ENCODE data around the gene ANKLE2. TPM values are rescaled to one million over a fixed set of nuclear protein-coding genes. Genes with fewer than 3 reads are reported as not detected.
A peak's percentile ranks its signal among the peaks of the same experiment; 100 is the strongest.

ANKLE2 gene
- total RNA-seq, 1 experiment from 2014 or later: 80.3 TPM

DNA sequence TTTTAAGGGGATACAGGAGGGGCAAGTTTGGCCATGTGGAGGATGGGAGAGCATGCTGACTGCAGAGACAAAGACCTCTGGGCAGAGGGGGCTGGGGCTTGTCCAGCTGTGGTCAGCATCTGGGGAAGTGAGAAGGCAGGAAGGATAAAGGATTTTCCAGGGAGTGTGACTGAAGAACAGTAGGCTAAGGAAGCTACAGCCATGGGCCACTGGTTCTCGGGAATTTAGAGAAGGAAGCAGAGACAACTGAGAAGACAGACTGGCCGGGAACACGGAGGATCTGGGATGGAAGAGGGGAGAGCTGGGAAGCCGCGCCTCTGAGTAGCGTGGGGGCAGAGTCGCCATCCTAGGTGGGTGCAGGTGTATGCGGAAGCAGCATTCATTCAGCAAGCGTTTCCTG, 58.0 kb downstream of the ANKLE2 start:
- Histone ChIP-seq H2BK20ac (ENCODE audit: low read depth, low read length, poor library complexity, severe bottlenecking) (no peak overlapping the region), H3K4ac (ENCODE audit: low read depth, low read length) (no peak overlapping the region), H4K91ac (ENCODE audit: insufficient read length, low read depth, low read length) (no peak overlapping the region), H3K27me3 (ENCODE audit: insufficient read depth, low read length) (peaks cover 3% of the 10 kb centered on the region; the same call in 1 of the 2 replicates), H2BK12ac (ENCODE audit: insufficient read length, low read depth, low read length) (no peak overlapping the region), H3T11ph (ENCODE audit: low read length) (no peak overlapping the region), H2BK5ac (ENCODE audit: insufficient read length, low read length) (no peak overlapping the region), H2AK5ac (ENCODE audit: insufficient read length, low read length) (no peak overlapping the region), H3K79me1 (ENCODE audit: insufficient read depth, low read depth, low read length, poor library complexity, severe bottlenecking) (no peaks in the 10 kb centered on the region), H3K56ac (ENCODE audit: insufficient read length, low read depth, low read length) (no peak overlapping the region), H3K4me1 (ENCODE audit: insufficient read depth, low read length) (no peaks in the 10 kb centered on the region), H3K27ac (ENCODE audit: insufficient read length, low read depth, low read length) (no peak overlapping the region), H3K23ac (ENCODE audit: insufficient read length, low read depth, low read length) (no peak overlapping the region), H3K14ac (ENCODE audit: insufficient read depth, low read length) (no peak overlapping the region), H3K9me3 (ENCODE audit: control insufficient read depth, low read depth, low read length) (peaks cover 4% of the 10 kb centered on the region), H3K18ac (ENCODE audit: insufficient read length, low read depth, low read length) (no peak overlapping the region), H3K23me2 (ENCODE audit: insufficient read length, low read depth, low read length, poor library complexity, severe bottlenecking) (no peaks in the 10 kb centered on the region), H3K4me2 (ENCODE audit: insufficient read depth, insufficient read length, low read length) (no peak overlapping the region), H4K8ac (replicated peaks; ENCODE audit: insufficient read length, low read depth, low read length) (no peak overlapping the region), H4K5ac (ENCODE audit: insufficient read length, low read depth, low read length) (no peak overlapping the region), H2BK15ac (ENCODE audit: low read depth, low read length) (no peak overlapping the region), H2AFZ (ENCODE audit: low read length) (no peak overlapping the region), H3K79me2 (ENCODE audit: insufficient read depth, low read length) (no peaks in the 10 kb centered on the region), H2BK120ac (ENCODE audit: low read depth, low read length, poor library complexity, severe bottlenecking) (no peak overlapping the region), H3K9ac (ENCODE audit: extremely low read depth, insufficient read length, low read length) (no peak overlapping the region), H4K20me1 (ENCODE audit: control insufficient read depth, insufficient read depth, insufficient read length) (no peaks in the 10 kb centered on the region)
- Mint-ChIP-seq H3K27ac (peak overlapping the region; percentile 4 to 69 (median 15); a peak in 5 of 7 replicates), H3K27me3 (ENCODE audit: low read depth) (no peaks in the 10 kb centered on the region), H3K9me3 (peaks cover 0 to 12% of the 10 kb centered on the region in 2 experiments; a peak in 2 of 5 replicates), H3K4me1 (peaks cover 7 to 12% of the 10 kb centered on the region in 2 experiments; a peak in 3 of 4 replicates), H3K36me3 (ENCODE audit: insufficient read depth in 1 of 3, low read depth in 3 of 3) (peaks cover 0 to 55% (median 32%) of the 10 kb centered on the region in 3 experiments; a peak in 6 of 7 replicates), H3K4me3 (no peak overlapping the region)
- no CpG with 5 or more reads among the region's 9 CpGs for WGBS (ENCODE audit: extremely low coverage, insufficient read length, low lambda C conversion rate)
- TF ChIP-seq CTCF (conservative IDR thresholded peaks at IDR 0.05): no peak
- no peak for DNase-seq
